DMS53 (cell line): ENCODE results near the gene CXorf49B.

Experiments
- DNase-seq: peaks from one replicate; lab custom pipeline; 2025; lab: John Stamatoyannopoulos, UW

Gene CXorf49B

DNA sequence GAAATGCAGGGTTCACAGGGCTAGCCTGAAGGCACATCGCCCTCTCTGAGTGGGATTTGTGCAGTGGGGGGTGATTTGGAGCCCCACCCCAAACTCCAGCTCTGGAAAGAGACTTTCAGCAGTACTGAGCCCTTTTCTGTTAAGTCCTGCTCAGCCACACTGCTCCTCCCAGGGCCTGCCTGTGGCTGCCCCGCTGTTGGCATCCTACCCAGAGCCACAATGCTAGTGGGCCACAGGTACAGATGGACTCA is 52.7 kb downstream of the CXorf49B start:
- DNase-seq = no peak
